Measurements from ENCODE around the gene RBM41. TPM values are rescaled to one million over a fixed set of nuclear protein-coding genes. Genes with fewer than 3 reads are reported as not detected.

The RBM41 gene
- total and polyA plus RNA-seq, 4 donors = 3.3 to 17.6 (median 9.9) TPM

DNA sequence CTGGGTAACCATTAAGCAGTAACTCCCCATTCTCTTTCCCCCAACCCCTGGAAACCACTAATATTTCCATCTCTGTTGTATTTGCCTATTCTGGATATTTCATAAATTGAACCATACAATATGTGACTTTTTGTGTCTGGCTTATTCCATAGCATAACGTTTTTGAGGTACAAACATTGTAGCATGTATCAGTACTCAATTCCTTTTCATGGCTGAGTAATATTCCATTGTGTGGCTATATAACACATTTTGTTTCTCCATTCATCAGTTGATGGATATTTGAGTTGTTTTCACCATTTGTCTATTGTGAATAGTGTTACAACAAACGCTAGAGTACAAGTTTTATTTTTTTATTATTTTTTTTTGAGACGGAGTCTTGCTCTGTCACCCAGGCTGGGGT, 63.6 kb downstream of the RBM41 start:
- H3K9me3 ChIP-seq (ENCODE audit: control insufficient read depth in 4 of 4, low read length in 3 of 4) = no peaks in the 10 kb centered on the region
- no peaks in the 10 kb centered on the region for H3K4me1 ChIP-seq (ENCODE audit: control insufficient read depth in 4 of 4, insufficient read depth in 4 of 4, low read length in 3 of 4)
- TF ChIP-seq JUND (IDR thresholded peaks at IDR 0.05) (no peak), RAD21 (IDR thresholded peaks at IDR 0.05) (no peak), RXRA (IDR thresholded peaks at IDR 0.05) (no peak), GABPA (IDR thresholded peaks at IDR 0.05 in 1 of 2, conservative IDR thresholded peaks at IDR 0.05 in 1 of 2) (no peak)
- TF ChIP-seq, protein P1, sequence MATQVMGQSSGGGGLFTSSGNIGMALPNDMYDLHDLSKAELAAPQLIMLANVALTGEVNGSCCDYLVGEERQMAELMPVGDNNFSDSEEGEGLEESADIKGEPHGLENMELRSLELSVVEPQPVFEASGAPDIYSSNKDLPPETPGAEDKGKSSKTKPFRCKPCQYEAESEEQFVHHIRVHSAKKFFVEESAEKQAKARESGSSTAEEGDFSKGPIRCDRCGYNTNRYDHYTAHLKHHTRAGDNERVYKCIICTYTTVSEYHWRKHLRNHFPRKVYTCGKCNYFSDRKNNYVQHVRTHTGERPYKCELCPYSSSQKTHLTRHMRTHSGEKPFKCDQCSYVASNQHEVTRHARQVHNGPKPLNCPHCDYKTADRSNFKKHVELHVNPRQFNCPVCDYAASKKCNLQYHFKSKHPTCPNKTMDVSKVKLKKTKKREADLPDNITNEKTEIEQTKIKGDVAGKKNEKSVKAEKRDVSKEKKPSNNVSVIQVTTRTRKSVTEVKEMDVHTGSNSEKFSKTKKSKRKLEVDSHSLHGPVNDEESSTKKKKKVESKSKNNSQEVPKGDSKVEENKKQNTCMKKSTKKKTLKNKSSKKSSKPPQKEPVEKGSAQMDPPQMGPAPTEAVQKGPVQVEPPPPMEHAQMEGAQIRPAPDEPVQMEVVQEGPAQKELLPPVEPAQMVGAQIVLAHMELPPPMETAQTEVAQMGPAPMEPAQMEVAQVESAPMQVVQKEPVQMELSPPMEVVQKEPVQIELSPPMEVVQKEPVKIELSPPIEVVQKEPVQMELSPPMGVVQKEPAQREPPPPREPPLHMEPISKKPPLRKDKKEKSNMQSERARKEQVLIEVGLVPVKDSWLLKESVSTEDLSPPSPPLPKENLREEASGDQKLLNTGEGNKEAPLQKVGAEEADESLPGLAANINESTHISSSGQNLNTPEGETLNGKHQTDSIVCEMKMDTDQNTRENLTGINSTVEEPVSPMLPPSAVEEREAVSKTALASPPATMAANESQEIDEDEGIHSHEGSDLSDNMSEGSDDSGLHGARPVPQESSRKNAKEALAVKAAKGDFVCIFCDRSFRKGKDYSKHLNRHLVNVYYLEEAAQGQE (IDR thresholded peaks at IDR 0.05) = no peak
- peaks cover 0 to 2% (median 0%) of the 10 kb centered on the region in 4 donors for H3K36me3 ChIP-seq (ENCODE audit: control insufficient read depth in 4 of 4, insufficient read depth in 3 of 4, low read depth in 1 of 4, low read length in 3 of 4)
- H3K4me3 ChIP-seq (ENCODE audit: low read depth in 1 of 3, low read length in 3 of 3) = no peak overlapping the region
- DNase-seq (ENCODE audit: low spot score) = no peak
- H3K9ac ChIP-seq (ENCODE audit: low read depth in 1 of 2, low read length in 2 of 2) = no peak overlapping the region
- no peaks in the 10 kb centered on the region for H3K27me3 ChIP-seq (ENCODE audit: control insufficient read depth in 4 of 4, insufficient read depth in 4 of 4, low read length in 3 of 4)
- WGBS = 84% methylated on average over 3 of the region's 3 CpGs
- no peak overlapping the region for H3K27ac ChIP-seq (ENCODE audit: low read depth in 1 of 2, low read length in 2 of 2)

DNA sequence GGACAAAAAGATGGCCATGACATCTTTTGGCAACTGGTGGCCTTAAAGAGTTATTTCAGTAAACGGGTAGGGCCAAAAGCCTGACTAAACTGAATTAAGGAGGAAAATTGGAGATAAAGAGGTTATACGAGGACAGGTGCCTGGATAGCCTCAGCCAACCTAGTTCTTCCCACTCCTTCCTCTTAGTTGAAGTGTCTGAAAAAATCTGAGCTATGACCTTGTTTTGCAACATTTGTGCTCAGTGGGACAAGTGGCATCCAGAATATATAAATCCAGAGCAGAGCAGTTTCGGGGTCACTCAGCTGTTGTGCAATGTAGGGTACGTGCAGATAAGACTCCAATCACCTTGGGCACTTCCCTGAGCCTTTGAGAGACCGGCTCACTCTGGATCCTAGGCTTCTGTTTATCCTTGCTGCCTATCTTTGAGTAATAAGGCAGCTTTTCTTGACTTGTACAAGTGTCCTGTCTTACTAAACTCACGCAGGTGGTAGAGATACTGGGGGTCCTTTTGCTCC, 68.4 kb downstream of the RBM41 start:
- no peak for DNase-seq (ENCODE audit: low spot score)

More for the DNA sequence above, 68.4 kb downstream of the RBM41 start:
- Histone ChIP-seq H3K27ac (ENCODE audit: low read depth in 1 of 2, low read length in 2 of 2) (no peak overlapping the region), H3K27me3 (ENCODE audit: control insufficient read depth in 4 of 4, insufficient read depth in 4 of 4, low read length in 3 of 4) (peaks cover 0 to 4% (median 0%) of the 10 kb centered on the region in 4 donors), H3K9ac (ENCODE audit: low read depth in 1 of 2, low read length in 2 of 2) (no peak overlapping the region), H3K36me3 (ENCODE audit: control insufficient read depth in 4 of 4, insufficient read depth in 3 of 4, low read depth in 1 of 4, low read length in 3 of 4) (no peaks in the 10 kb centered on the region), H3K9me3 (ENCODE audit: control insufficient read depth in 4 of 4, low read length in 3 of 4) (no peaks in the 10 kb centered on the region), H3K4me3 (ENCODE audit: low read depth in 1 of 3, low read length in 3 of 3) (no peak overlapping the region), H3K4me1 (ENCODE audit: control insufficient read depth in 4 of 4, insufficient read depth in 4 of 4, low read length in 3 of 4) (no peaks in the 10 kb centered on the region)
- WGBS = 71% methylated on average over 6 of the region's 6 CpGs
- TF ChIP-seq HNF4A (conservative IDR thresholded peaks at IDR 0.05) (no peak), FOXA1 (IDR thresholded peaks at IDR 0.05) (no peak), SP1 (IDR thresholded peaks at IDR 0.05) (no peak), FOXA2 (IDR thresholded peaks at IDR 0.05) (no peak), TAF1 (conservative IDR thresholded peaks at IDR 0.05) (no peak), RXRA (IDR thresholded peaks at IDR 0.05) (no peak), HNF4G (IDR thresholded peaks at IDR 0.05) (no peak), JUND (IDR thresholded peaks at IDR 0.05) (no peak), RAD21 (IDR thresholded peaks at IDR 0.05) (no peak), NR2F2 (IDR thresholded peaks at IDR 0.05) (no peak), EGR1 (IDR thresholded peaks at IDR 0.05; ENCODE audit: low read depth in 2 of 2) (no peak), YY1 (IDR thresholded peaks at IDR 0.05) (no peak), GABPA (IDR thresholded peaks at IDR 0.05 in 1 of 2, conservative IDR thresholded peaks at IDR 0.05 in 1 of 2) (no peak)
- TF ChIP-seq, protein P2, sequence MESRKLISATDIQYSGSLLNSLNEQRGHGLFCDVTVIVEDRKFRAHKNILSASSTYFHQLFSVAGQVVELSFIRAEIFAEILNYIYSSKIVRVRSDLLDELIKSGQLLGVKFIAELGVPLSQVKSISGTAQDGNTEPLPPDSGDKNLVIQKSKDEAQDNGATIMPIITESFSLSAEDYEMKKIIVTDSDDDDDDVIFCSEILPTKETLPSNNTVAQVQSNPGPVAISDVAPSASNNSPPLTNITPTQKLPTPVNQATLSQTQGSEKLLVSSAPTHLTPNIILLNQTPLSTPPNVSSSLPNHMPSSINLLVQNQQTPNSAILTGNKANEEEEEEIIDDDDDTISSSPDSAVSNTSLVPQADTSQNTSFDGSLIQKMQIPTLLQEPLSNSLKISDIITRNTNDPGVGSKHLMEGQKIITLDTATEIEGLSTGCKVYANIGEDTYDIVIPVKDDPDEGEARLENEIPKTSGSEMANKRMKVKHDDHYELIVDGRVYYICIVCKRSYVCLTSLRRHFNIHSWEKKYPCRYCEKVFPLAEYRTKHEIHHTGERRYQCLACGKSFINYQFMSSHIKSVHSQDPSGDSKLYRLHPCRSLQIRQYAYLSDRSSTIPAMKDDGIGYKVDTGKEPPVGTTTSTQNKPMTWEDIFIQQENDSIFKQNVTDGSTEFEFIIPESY (IDR thresholded peaks at IDR 0.05) = no peak
- TF ChIP-seq, protein P3, sequence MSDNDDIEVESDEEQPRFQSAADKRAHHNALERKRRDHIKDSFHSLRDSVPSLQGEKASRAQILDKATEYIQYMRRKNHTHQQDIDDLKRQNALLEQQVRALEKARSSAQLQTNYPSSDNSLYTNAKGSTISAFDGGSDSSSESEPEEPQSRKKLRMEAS (IDR thresholded peaks at IDR 0.05) = no peak
- TF ChIP-seq, protein P4, sequence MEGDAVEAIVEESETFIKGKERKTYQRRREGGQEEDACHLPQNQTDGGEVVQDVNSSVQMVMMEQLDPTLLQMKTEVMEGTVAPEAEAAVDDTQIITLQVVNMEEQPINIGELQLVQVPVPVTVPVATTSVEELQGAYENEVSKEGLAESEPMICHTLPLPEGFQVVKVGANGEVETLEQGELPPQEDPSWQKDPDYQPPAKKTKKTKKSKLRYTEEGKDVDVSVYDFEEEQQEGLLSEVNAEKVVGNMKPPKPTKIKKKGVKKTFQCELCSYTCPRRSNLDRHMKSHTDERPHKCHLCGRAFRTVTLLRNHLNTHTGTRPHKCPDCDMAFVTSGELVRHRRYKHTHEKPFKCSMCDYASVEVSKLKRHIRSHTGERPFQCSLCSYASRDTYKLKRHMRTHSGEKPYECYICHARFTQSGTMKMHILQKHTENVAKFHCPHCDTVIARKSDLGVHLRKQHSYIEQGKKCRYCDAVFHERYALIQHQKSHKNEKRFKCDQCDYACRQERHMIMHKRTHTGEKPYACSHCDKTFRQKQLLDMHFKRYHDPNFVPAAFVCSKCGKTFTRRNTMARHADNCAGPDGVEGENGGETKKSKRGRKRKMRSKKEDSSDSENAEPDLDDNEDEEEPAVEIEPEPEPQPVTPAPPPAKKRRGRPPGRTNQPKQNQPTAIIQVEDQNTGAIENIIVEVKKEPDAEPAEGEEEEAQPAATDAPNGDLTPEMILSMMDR (IDR thresholded peaks at IDR 0.05; ENCODE audit: low read depth, low read length, missing input control) = no peak
- TF ChIP-seq, protein P1 (IDR thresholded peaks at IDR 0.05) = no peak
- TF ChIP-seq, protein P5, sequence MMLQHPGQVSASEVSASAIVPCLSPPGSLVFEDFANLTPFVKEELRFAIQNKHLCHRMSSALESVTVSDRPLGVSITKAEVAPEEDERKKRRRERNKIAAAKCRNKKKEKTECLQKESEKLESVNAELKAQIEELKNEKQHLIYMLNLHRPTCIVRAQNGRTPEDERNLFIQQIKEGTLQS (IDR thresholded peaks at IDR 0.05) = no peak
